ENCODE measurements around the gene ZSCAN21. TPM values are rescaled to one million over a fixed set of nuclear protein-coding genes. Genes with fewer than 3 reads are reported as not detected.

Gene ZSCAN21
- total RNA-seq, 1 donor from 2014 or later: 11.1 TPM

DNA sequence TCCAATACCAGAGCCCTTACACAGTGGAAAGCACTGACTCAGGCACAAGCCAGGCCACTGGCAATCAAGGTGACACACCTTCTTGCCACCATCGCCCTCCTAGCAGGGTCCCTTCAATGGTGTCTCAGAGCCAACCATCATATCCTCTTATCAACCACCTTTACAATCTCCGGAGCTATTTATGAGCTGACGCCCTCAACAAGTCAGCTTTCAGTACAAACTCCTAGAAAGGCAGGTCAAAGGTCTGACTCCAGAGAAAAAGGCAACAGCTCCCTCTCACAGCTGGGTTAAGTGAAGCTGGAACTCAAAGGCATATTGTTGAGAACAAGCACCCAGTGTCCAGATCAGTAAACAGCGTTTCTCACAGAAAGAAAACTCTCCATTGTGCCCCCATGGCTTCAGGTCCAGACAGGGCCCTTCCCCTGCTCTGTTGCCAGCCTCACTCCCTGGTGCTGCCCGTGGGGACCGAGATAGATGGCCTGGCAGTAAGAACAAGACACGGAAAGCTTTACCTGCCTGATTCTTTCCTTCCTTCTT, 29.5 kb downstream of the ZSCAN21 start:
- H3K4me2 ChIP-seq (ENCODE audit: low read length): peak overlapping the region; percentile 90
- no peak overlapping the region for H2AFZ ChIP-seq (ENCODE audit: low read depth, low read length)

DNA sequence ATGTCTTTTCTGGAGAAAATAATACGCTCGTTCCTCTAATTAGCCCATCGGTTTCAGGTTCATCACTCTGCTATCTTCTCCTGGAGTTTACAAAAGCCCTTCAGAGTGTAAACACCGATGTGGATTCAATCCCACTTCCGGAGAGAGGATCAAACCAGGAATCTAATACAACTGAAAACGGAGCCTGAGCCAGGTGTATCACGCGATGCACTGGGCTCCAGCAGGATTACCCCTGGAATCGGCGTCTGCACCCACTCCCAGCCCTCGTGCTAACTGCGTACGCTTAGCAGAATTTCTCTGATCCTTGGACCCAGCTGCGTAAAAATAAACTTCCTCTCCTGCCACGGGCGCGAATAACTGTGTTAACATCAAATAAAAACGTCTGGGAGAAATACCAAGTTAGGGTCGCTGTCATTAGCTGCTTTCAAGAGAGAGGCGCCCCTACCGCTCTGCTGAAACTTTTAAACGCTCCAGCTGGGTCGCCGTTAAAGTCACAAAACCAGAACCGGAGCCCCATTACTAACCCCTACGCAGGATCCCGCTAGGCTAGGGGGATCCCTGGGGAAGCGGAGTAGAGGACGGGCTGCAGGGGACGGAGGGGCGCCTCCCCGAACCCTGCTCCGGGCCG, 31.4 kb downstream of the ZSCAN21 start:
- Histone ChIP-seq H3K9ac (ENCODE audit: low read length) (peak overlapping the region; percentile 99), H3K79me2 (ENCODE audit: insufficient read depth, low read length) (peaks cover 56% of the 10 kb centered on the region), H3K36me3 (ENCODE audit: insufficient read depth, low read length) (peaks cover 22% of the 10 kb centered on the region), H2AFZ (ENCODE audit: low read depth, low read length) (peak overlapping the region; percentile 59), H4K20me1 (ENCODE audit: insufficient read depth, low read length) (peaks cover 33% of the 10 kb centered on the region), H3K4me1 (ENCODE audit: insufficient read depth, low read length) (peaks cover 24% of the 10 kb centered on the region), H3K27me3 (ENCODE audit: insufficient read depth, low read length) (no peaks in the 10 kb centered on the region), H3K4me3 (ENCODE audit: insufficient read depth, low read depth, low read length) (peak overlapping the region; percentile 96), H3K4me2 (ENCODE audit: low read length) (peak overlapping the region; percentile 90), H3K27ac (ENCODE audit: low read depth, low read length) (peak overlapping the region; percentile 93), H3K9me3 (ENCODE audit: insufficient read depth, low read depth, low read length) (peaks cover 3% of the 10 kb centered on the region)
- H3K27ac Mint-ChIP-seq (ENCODE audit: unreplicated experiment): peak overlapping the region; percentile 94
- H3K36me3 Mint-ChIP-seq (ENCODE audit: low read depth, unreplicated experiment): peaks cover 17% of the 10 kb centered on the region
- FAIRE-seq (no peak), DNase-seq (ENCODE audit: low read depth) (no peak)
- no peak for TF ChIP-seq EZH2 (IDR thresholded peaks at IDR 0.05; ENCODE audit: insufficient read depth, low read length)
- TF ChIP-seq, protein P1, sequence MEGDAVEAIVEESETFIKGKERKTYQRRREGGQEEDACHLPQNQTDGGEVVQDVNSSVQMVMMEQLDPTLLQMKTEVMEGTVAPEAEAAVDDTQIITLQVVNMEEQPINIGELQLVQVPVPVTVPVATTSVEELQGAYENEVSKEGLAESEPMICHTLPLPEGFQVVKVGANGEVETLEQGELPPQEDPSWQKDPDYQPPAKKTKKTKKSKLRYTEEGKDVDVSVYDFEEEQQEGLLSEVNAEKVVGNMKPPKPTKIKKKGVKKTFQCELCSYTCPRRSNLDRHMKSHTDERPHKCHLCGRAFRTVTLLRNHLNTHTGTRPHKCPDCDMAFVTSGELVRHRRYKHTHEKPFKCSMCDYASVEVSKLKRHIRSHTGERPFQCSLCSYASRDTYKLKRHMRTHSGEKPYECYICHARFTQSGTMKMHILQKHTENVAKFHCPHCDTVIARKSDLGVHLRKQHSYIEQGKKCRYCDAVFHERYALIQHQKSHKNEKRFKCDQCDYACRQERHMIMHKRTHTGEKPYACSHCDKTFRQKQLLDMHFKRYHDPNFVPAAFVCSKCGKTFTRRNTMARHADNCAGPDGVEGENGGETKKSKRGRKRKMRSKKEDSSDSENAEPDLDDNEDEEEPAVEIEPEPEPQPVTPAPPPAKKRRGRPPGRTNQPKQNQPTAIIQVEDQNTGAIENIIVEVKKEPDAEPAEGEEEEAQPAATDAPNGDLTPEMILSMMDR (IDR thresholded peaks at IDR 0.05; ENCODE audit: insufficient read depth, low read depth, low read length): no peak
- H3K27me3 Mint-ChIP-seq (ENCODE audit: low read depth, unreplicated experiment): no peaks in the 10 kb centered on the region
- H3K4me1 Mint-ChIP-seq (ENCODE audit: low read depth, unreplicated experiment): peaks cover 23% of the 10 kb centered on the region
- no peaks in the 10 kb centered on the region for H3K9me3 Mint-ChIP-seq (ENCODE audit: unreplicated experiment)
- H3K4me3 Mint-ChIP-seq (ENCODE audit: unreplicated experiment): peak overlapping the region; percentile 98

More for the DNA sequence above, 29.5 kb downstream of the ZSCAN21 start:
- peaks cover 24% of the 10 kb centered on the region for H3K4me1 ChIP-seq (ENCODE audit: insufficient read depth, low read length)
- peaks cover 68% of the 10 kb centered on the region for H3K79me2 ChIP-seq (ENCODE audit: insufficient read depth, low read length)
- FAIRE-seq (no peak), DNase-seq (ENCODE audit: low read depth) (no peak)
- no peak overlapping the region for H3K9ac ChIP-seq (ENCODE audit: low read length)
- no peak overlapping the region for H3K4me3 ChIP-seq (ENCODE audit: insufficient read depth, low read depth, low read length)
- peak overlapping the region; percentile 98 for H3K4me3 Mint-ChIP-seq (ENCODE audit: unreplicated experiment)
- peaks cover 38% of the 10 kb centered on the region for H4K20me1 ChIP-seq (ENCODE audit: insufficient read depth, low read length)
- peaks cover 23% of the 10 kb centered on the region for H3K4me1 Mint-ChIP-seq (ENCODE audit: low read depth, unreplicated experiment)
- H3K27me3 ChIP-seq (ENCODE audit: insufficient read depth, low read length): no peaks in the 10 kb centered on the region
- H3K9me3 ChIP-seq (ENCODE audit: insufficient read depth, low read depth, low read length): peaks cover 6% of the 10 kb centered on the region
- peak overlapping the region; percentile 34 for H3K27ac ChIP-seq (ENCODE audit: low read depth, low read length)
- peak overlapping the region; percentile 63 for H3K27ac Mint-ChIP-seq (ENCODE audit: unreplicated experiment)
- H3K36me3 Mint-ChIP-seq (ENCODE audit: low read depth, unreplicated experiment): peaks cover 31% of the 10 kb centered on the region
- H3K36me3 ChIP-seq (ENCODE audit: insufficient read depth, low read length): peaks cover 41% of the 10 kb centered on the region
- TF ChIP-seq EZH2 (IDR thresholded peaks at IDR 0.05; ENCODE audit: insufficient read depth, low read length): no peak
- TF ChIP-seq, protein P1 (IDR thresholded peaks at IDR 0.05; ENCODE audit: insufficient read depth, low read depth, low read length): no peak
- no peaks in the 10 kb centered on the region for H3K27me3 Mint-ChIP-seq (ENCODE audit: low read depth, unreplicated experiment)
- H3K9me3 Mint-ChIP-seq (ENCODE audit: unreplicated experiment): peaks cover 5% of the 10 kb centered on the region
